GM18519 (cell line): ENCODE results near the gene APOC1.
"Not testable (repeated sequence)": the region's sequence is repeated elsewhere in the genome, so short reads cannot be mapped to it uniquely, and the experiment has no call there.

Source experiments
- ATAC-seq: cut with Tn5 transposase; IDR thresholded peaks from one replicate; pipeline ENCODE4 v1.9.1; 2021; ENCODE audit warnings: mild to moderate bottlenecking, moderate library complexity; ENCODE audit not compliant: unreplicated experiment, low FRiP score

Gene APOC1

DNA sequence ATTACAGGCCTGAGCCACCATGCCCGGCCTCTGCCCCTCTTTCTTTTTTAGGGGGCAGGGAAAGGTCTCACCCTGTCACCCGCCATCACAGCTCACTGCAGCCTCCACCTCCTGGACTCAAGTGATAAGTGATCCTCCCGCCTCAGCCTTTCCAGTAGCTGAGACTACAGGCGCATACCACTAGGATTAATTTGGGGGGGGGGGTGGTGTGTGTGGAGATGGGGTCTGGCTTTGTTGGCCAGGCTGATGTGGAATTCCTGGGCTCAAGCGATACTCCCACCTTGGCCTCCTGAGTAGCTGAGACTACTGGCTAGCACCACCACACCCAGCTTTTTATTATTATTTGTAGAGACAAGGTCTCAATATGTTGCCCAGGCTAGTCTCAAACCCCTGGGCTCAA, 4.6 kb upstream of the APOC1 start:
- no peak for ATAC-seq

DNA sequence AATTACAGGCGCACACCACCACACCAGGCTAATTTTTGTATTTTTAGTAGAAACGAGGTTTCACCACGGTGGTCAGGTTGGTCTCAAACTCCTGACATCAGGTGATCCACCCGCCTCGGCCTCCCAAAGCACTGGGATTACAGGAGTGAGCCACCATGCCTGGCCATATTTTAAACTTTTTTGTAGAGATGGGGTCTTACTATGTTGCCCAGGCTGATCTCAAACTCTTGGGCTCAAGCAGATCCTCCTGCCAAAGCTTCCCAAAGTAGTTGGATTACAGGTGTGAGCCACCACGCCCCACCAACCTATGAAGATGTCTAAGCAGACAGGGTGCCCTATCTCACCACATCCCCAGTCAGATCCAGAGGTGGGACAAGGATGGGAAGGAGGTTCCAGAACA, 2.5 kb upstream of the APOC1 start:
- not testable (repeated sequence) for ATAC-seq

DNA sequence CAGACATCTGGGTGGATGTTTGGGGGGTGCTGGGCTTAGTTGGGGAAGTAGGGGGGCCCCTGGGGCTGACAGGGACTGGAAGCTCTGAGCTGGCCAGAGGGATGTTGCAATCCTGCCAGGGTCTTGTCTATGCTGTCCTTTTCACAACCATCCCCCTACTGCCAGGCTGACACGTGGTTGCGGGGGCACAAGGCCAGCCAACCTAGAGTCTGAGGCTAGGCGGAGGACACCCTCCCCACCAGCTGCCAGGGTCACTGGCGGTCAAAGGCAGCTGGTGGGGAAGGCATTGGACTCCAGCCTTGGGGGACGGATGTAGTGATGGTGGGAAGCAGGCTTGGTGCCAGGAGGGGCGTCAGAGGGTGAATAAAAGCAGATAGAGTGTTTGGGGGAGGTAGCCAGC, 1.6 kb upstream of the APOC1 start:
- ATAC-seq: no peak

DNA sequence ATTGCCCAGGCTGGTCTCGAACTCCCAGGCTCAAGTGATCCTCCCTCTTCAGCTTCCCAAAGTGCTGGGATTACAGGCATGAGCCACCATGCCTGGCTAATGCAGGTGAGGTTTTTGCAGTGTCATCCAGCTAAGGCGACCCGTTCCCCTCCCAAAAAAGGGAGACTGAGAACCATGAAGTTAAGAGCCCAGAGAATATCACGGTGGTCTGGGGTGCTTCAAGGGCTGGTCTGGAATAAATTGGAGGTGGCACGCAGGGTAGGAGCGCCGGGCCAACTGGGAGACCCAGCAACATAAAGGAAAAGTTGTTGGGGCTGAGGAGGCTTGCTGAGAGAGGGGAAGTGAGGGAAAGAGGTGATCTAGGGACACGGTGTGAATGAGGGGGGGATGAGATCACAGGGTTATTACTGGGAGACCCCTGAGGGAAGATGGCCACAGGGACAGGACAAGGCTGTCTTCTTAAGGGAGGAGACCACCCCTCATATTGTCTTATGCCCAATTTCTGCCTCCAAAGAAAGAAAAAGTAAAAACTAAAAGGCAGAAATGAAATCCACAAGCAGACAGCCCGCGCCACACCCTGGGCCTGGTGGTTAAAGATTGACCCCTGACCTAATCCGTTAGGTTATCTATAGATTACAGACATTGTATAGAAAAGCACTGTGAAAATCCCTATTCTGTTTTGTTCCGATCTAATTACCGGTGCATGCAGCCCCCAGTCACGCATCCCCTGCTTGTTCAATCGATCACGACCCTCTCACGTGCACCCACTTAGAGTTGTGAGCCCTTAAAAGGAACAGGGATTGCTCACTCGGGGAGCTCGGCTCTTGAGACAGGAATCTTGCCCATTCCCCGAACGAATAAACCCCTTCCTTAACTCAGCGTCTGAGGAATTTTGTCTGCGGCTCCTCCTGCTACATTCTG, 636 bp upstream of the APOC1 start:
- ATAC-seq: not testable (repeated sequence)

DNA sequence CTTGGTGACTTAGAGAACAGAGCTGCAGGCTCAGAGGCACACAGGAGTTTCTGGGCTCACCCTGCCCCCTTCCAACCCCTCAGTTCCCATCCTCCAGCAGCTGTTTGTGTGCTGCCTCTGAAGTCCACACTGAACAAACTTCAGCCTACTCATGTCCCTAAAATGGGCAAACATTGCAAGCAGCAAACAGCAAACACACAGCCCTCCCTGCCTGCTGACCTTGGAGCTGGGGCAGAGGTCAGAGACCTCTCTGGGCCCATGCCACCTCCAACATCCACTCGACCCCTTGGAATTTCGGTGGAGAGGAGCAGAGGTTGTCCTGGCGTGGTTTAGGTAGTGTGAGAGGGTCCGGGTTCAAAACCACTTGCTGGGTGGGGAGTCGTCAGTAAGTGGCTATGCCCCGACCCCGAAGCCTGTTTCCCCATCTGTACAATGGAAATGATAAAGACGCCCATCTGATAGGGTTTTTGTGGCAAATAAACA, 9.9 kb downstream of the APOC1 start:
- no peak for ATAC-seq

DNA sequence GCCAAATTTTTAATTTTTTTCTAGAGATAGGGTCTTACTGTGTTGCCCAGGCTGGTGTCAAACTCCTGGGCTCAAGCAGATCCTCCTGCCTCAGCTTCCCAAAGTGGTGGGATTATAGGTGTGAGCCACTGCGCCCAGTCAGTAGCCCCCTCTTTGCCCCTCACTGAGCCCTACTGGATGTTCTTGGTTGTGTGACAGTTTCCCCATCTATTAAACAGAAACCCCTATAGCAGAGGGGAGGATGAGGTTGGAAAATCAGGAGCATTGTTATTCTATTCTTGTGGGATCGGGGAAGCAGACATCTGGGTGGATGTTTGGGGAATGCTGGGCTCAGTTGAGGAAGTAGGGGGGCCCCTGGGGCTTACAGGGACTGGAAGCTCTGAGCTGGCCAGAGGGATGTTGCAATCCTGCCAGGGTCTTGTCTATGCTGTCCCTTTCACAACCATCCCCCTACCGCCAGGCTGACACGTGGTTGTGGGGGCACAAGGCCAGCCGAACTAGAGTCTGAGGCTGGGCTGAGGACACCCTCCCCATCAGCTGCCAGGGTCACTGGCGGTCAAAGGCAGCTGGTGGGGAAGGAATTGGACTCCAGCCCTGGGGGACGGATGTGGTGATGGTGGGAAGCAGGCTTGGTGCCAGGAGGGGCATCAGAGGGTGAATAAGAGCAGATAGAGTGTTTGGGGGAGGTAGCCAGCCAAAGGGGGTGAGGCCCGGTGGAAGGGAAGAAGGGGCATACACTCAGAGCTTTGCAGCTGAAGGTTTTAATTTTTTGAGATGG, 10.9 kb downstream of the APOC1 start:
- no peak for ATAC-seq

DNA sequence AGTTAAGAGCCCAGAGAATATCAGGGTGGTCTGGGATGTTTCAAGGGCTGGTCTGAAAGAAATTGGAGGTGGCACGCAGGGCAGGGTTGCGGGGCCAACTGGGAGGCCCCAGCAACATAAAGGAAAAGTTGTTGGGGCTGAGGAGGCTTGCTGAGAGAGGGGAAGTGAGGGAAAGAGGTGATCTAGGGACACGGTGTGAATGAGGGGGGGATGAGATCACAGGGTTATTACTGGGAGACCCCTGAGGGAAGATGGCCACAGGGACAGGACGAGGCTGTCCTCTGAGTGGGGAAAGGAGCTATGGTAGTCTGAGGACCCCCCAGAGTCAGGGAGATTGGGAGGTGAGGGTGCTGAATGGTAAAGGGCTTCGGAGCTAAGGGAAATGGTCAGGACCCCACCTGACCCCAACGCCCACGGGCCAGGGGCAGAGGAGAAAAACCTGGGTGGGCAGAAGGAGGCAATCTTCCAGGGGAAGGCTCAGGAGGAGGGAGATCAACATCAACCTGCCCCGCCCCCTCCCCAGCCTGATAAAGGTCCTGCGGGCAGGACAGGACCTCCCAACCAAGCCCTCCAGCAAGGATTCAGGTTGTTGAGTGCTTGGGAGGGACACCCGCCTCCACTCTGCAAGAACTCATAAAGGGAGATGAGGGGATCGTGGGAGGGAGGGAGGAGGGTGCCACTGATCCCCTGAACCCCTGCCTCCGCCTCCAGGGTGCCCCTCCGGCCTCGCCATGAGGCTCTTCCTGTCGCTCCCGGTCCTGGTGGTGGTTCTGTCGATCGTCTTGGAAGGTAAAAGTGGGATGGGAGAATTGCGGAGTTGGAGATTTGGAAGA, 12.1 kb downstream of the APOC1 start:
- ATAC-seq: not testable (repeated sequence)

DNA sequence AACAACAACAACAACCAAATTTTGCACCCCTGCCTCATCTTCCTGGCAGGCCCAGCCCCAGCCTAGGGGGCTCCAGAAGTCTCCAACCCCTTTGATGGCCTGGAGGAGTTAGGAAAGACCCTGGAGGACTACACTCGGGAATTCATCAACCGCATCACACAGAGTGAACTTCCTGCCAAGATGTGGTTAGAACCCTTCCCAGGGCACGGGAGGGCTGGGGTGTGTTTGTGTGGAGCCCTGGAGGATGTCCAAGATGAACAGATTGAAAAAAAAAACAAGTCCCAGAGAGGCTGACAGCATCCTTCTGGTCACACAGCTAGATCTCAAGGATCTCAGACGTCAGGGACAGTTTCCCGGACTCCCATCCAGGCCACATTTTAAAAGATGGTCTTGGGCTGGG, 13.3 kb downstream of the APOC1 start:
- no peak for ATAC-seq

DNA sequence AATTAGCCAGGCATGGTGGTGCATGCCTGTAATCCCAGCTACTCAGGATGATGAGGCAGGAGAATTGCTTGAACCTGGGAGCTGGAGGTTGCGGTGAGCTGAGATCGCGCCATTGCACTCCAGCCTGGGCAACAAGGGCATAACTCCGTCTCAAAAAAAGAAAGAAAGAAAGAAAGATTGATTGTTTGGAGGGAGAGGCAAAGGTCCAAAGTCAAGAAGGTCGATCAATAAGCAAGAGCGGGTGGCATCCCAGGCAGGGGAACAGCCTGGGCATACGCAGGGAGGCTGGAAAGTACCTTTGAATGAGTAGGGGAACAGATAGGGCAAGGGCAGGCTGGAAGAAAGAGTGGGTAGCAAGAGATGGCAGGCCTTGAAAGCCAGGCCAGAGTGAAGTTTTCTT, 15.7 kb downstream of the APOC1 start:
- no peak for ATAC-seq

DNA sequence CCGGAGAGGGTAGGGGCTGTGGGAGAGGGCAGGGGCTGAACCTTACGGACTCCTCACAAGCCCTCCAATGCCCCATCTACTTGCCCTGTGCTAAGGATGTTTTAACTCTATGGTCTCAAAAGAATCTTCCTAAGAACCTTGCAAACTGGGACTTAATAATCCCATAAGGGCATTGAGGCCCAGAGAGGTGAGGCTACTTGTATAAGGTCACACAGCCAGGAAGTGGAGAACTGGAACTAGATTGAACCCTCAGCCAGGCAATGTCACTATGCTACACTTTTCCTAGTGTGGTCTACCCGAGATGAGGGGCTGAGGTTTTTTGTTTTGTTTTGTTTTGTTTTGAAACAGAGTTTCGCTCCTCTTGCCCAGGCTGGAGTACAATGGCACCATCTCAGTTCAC, 17.1 kb downstream of the APOC1 start:
- no peak for ATAC-seq

DNA sequence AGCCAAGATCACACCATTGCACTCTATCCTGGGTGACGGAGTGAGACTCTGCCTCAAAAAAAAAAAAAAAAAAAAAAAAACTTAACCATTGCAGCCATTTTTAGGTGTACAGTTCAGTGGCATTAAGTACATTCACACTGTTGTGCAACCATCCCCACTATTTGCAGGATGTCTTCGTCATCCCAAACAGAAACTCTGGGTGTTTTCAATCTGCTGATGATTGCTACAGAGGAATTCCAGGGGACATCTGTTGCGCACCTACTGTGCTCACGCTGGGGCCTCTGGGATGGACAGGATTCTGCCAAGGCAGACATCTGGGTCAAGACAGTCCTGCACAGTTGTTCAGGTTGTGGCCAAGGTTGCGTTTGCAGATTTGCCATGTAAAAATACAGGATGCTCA, 25.3 kb downstream of the APOC1 start:
- no peak for ATAC-seq

DNA sequence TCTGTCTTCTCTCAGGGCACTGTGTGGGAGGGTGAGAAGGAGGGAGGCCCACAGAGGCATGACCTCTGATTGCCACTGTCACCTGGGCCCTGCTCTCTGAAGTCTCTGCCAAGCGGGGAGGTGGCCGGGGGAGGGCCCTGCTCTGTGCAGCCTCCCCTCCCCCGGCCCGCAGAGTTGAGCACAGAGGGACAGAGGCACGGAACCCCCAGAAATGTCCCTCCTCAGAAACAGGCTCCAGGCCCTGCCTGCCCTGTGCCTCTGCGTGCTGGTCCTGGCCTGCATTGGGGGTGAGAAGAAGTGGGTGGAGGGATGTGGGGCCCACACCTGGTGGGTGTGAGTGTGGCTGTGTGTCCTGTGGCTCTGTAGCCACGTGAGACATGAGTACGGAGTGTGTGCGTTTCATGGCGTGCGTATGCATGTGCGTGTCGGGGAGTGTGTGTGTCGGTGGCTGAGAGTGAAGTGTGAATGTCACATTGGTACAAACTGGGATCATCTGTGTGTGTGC, 27.7 kb downstream of the APOC1 start, which contains the start of gene APOC4:
Gene APOC4, plus strand, starts transcription at position 171 of the 505 bp plus-strand sequence. Its CDS starts 41 bp downstream, at position 212.
- no peak for ATAC-seq

DNA sequence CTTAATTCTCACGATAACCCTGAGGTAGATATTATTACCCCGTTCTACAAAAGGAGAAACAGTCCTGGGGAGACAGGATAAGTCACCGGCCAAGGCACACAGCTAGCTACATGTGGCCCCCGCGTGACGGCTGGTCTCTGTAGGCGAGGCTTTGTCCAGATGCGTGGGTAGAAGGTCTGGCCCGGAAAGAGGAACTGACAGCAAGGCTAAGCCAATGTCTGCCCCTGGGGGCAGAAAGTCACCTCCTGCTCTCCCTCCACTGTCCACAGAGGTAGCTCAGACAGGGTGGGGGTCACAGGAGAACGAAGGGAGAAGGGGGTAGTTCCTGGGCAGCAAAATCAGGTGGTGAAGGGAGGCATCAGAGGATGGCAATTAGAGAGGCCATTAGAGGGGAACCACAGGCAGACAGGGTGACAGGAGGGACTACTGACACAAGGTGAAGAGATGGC, 29.4 kb downstream of the APOC1 start:
- ATAC-seq: no peak

DNA sequence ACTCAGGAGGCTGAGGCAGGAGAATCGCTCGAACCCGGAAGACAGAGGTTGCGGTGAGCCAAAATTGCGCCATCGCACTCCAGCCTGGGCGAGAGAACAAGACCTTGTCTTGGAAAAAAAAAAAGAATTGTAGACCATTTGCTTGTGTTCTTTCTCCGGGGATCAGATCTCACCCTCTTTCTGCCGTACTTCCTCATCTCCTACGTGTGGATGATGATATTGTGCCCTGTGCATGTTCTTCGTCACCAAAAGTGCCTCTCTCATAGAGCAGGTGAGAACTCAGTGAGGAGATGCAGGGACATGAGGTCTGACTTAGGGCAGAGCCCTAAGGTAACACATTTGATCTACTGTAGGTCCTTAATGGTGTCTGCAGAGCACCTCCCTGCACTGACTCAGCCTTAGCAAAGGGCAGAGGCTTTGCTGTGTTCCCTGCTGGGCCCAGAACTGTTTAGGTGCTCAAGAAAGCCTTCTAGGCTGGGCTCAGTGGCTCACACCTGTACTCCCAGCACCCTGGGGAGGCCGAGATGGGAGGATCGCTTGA, 32.7 kb downstream of the APOC1 start:
- ATAC-seq: no peak

DNA sequence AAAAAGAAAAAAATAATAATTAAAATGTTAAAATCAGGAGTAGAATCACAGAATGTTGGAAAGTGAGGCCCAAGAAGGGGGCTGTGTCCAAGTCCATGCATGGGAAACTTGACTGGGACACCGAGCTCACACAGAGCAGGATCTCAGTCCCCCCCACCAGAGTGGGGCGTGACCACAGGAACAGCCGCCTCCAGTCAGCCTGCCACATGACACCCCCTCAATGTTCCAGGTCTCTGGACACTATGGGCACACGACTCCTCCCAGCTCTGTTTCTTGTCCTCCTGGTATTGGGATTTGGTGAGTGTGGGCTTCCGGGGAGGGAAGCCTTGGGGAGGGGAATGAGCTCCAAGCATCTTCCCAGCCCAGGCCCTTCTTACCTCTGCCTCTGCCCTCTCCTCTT, 33.8 kb downstream of the APOC1 start:
- no peak for ATAC-seq

DNA sequence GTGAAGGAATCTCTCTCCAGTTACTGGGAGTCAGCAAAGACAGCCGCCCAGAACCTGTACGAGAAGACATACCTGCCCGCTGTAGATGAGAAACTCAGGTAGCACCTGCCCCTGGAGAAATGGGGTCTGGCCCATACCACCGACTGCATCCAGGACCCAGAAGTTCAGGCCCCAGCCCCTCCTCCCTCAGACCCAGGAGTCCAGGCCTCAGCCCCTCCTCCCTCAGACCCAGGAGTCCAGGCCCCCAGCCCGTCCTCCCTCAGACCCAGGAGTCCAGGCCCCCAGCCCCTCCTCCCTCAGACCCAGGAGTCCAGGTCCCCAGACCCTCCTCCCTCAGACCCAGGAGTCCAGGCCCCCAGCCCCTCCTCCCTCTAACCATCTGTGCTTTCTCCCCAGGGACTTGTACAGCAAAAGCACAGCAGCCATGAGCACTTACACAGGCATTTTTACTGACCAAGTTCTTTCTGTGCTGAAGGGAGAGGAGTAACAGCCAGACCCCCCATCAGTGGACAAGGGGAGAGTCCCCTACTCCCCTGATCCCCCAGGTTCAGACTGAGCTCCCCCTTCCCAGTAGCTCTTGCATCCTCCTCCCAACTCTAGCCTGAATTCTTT, 34.5 kb downstream of the APOC1 start:
- no peak for ATAC-seq

DNA sequence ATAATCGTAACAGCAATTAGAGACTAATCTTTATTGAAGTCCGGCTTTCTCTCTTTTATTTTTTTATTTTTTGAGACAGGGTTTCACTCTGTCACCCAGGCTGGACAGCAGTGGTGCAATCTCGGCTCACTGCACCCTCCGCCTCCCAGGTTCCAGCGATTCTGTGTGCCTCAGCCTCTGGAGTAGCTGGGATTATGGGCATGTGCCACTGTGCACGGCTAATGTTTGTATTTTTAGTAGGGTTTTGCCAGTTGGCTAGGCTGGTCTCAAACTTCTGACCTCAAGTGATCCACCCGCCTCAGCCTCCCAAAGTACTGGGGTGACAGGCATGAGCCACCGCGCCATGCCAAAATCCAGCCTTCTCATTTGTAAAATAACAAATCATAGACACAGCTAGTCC, 35.1 kb downstream of the APOC1 start:
- no peak for ATAC-seq

DNA sequence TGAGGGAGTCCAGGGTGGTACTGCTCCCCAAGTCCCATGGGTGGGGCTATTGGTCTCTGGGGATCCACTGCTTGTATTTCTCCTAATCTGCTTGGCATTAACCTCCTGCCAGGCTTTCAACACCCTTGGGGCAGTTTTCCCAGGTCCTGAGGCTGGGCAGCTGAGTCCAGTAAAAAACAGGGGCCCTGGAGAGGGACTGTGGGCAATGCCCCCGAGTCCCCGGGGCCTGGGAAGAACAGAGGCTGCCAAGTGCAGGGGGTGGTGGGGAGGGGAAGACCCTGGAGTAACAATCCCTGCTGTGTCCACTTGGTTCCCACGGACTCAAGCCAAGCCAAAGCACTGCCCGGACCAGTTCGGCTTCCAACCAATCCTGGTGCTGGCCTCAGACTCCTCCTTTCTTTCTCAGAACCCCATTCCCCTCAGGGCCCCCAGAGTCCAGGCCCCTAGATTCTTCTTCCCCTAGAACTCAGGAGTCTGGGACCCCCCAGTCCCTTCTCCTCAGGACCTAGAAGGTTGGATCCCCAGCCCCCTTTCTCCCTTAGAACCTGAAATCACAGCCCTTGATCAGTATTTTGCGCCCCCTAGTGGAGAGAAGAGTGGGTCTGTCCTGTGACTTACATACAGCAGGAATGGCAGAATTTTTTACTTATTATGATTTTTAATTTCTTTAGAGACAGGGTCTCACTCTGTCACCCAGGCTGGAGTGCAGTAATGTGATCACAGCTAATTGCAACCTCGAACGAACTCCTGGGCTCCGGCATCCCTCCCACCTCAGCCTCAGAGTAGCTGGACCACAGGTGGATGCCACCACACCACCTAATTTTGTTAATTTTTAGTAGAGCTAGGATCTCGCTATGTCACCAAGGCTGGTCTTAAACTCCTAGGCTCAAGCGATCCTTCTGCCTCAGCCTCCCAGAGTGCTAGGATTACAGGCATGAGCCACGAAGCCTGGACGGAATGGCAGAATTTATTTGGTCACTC, 37.1 kb downstream of the APOC1 start:
- no peak for ATAC-seq
